GM12865 (cell line): ENCODE measurements around the gene RPL39.
A peak's percentile ranks its signal among the peaks of the same experiment; 100 is the strongest.

Source experiments
- DNase-seq: peaks from one replicate; pipeline ENCODE4 v3.0.0; 2010; ENCODE audit warnings: low read depth
- H3K4me3 ChIP-seq: 2 replicates; pipeline ENCODE4 v1.5.1; 2011; ENCODE audit warnings: mild to moderate bottlenecking, low read depth, low read length, control low read depth
- CTCF ChIP-seq: IDR thresholded peaks from 2 replicates; pipeline ENCODE4 v1.5.1; 2011; ENCODE audit warnings: low read length, control low read depth, low read depth, inconsistent platforms; ENCODE audit not compliant: insufficient read depth; ENCODE audit errors: missing control alignments

The RPL39 gene

GRCh38 chrX:119760026-119760877, 31.2 kb downstream of the RPL39 start:
- peak overlapping the region; percentile 62 for H3K4me3 ChIP-seq
- peak; percentile 58 for DNase-seq
- no peak for TF ChIP-seq CTCF

- peak; percentile 1 for TF ChIP-seq CTCF
- peak overlapping the region; percentile 62 for H3K4me3 ChIP-seq
- peak; percentile 5 for DNase-seq
These were observed 32.1 kb downstream of the RPL39 start for GRCh38 chrX:119759248-119759766.

- DNase-seq, result peak; percentile 46
- no peak for TF ChIP-seq CTCF
- peak overlapping the region; percentile 62 for H3K4me3 ChIP-seq
These were observed 32.6 kb downstream of the RPL39 start for GRCh38 chrX:119758731-119759247.

- H3K4me3 ChIP-seq, result peak within 1 kb of the TSS; percentile 62
- DNase-seq, result peak; percentile 60
- no peak for TF ChIP-seq CTCF
These were observed 33.3 kb downstream of the RPL39 start, which contains the start of gene SOWAHD for GRCh38 chrX:119757979-119758730. Gene SOWAHD, plus strand, starts transcription at chrX:119758588. Its CDS starts 80 bp downstream, at chrX:119758668.

GRCh38 chrX:119757646-119757978, 33.8 kb downstream of the RPL39 start:
- no peak for DNase-seq
- peak overlapping the region; percentile 62 for H3K4me3 ChIP-seq
- TF ChIP-seq CTCF, result no peak

GRCh38 chrX:119756926-119757635, 34.3 kb downstream of the RPL39 start:
- H3K4me3 ChIP-seq, result peak overlapping the region; percentile 62
- no peak for TF ChIP-seq CTCF
- peak; percentile 70 for DNase-seq
